T-helper 2 cell treated with Interferon-gamma antibody and Interleukin-4, amounts not matched to agents 5 μg/mL and 100 μg/mL, for 36 hours (primary cell): Measurements from ENCODE around the gene PARP6.

Experiments used
- DNase-seq: peaks from one replicate; pipeline ENCODE4 v3.0.0; 2021; ENCODE audit warnings: low spot score
- H3K27ac Mint-ChIP-seq: one replicate; pipeline ENCODE4 v1.8.0; 2021; ENCODE audit warnings: mild to moderate bottlenecking, mixed read lengths
- H3K27me3 Mint-ChIP-seq: one replicate; pipeline ENCODE4 v1.8.0; 2021; ENCODE audit warnings: low read depth, mixed read lengths
- H3K36me3 Mint-ChIP-seq: one replicate; pipeline ENCODE4 v1.8.0; 2021; ENCODE audit warnings: low read depth, mixed read lengths
- H3K4me1 Mint-ChIP-seq: one replicate; pipeline ENCODE4 v1.8.0; 2021; ENCODE audit warnings: low read depth, mixed read lengths
- H3K4me3 Mint-ChIP-seq: one replicate; pipeline ENCODE4 v1.8.0; 2022; ENCODE audit warnings: mild to moderate bottlenecking, moderate library complexity, mixed read lengths
- H3K9me3 Mint-ChIP-seq: one replicate; pipeline ENCODE4 v1.8.0; 2021; ENCODE audit warnings: mixed read lengths

The PARP6 gene

GRCh38 chr15:72231066-72231832 is 41.1 kb downstream of the PARP6 start, which contains the start of gene PKM:
Gene PKM, minus strand, starts transcription at chr15:72231190. Its CDS starts 12,093 bp downstream, at chr15:72219097.
- Mint-ChIP-seq H3K27ac (peak within 1 kb of the TSS; percentile 98), H3K27me3 (no peaks in the 10 kb centered on the region), H3K9me3 (no peaks in the 10 kb centered on the region), H3K4me3 (peak within 1 kb of the TSS; percentile 99), H3K36me3 (peaks cover 31% of the 10 kb centered on the region), H3K4me1 (peaks cover 44% of the 10 kb centered on the region)
- DNase-seq, result peak; percentile 99

DNA sequence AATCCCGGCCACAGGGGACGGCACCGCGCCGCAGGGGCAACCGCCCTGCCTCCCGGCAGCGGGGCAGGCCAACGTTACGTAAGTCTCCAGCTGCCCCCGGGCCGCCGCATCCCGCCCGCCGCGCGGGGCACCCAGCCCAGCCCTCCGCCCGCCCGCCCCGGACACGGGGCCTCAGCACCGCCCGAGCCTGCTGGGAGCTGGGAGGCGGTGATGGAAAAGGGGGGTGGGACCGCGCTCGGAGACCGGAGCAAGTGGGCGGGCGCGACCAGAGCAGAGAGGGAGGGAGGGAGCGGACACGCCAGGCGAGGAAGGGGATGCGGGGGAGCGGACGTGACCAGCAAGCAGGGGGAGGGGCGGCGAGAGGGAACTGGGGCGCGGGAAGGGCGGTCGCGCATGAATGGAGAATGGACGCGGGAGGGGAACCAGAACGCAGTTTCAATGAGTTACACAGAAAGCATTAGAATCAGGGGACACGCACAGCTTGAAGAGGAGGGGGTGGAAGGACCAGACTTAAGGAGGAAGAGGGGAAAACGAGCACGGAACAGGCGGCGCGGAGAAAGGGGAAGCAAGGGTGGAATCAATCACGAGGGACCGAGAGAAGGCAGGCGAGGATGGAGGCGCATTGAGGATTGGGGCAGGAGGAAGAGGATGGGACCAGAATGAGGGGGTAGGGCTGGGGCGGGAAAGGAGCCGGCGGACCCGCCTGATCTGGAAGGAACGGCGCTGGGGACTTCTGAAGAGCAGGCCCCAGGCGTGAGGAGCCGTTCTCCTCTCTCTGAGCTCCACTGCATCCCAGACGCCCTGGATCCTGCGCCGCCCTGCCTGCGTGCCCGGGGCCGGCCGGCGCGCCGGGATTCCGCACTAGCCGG is 41.9 kb downstream of the PARP6 start:
- peak overlapping the region; percentile 98 for H3K27ac Mint-ChIP-seq
- peak overlapping the region; percentile 99 for H3K4me3 Mint-ChIP-seq
- DNase-seq, result peak; percentile 89
- no peaks in the 10 kb centered on the region for H3K27me3 Mint-ChIP-seq
- no peaks in the 10 kb centered on the region for H3K9me3 Mint-ChIP-seq
- peaks cover 51% of the 10 kb centered on the region for H3K4me1 Mint-ChIP-seq
- peaks cover 38% of the 10 kb centered on the region for H3K36me3 Mint-ChIP-seq

GRCh38 chr15:72229947-72230196 is 42.5 kb downstream of the PARP6 start:
- Mint-ChIP-seq H3K4me1 (peaks cover 53% of the 10 kb centered on the region), H3K27ac (peak overlapping the region; percentile 94), H3K4me3 (peak overlapping the region; percentile 99), H3K27me3 (no peaks in the 10 kb centered on the region), H3K9me3 (no peaks in the 10 kb centered on the region), H3K36me3 (peaks cover 40% of the 10 kb centered on the region)
- no peak for DNase-seq

DNA sequence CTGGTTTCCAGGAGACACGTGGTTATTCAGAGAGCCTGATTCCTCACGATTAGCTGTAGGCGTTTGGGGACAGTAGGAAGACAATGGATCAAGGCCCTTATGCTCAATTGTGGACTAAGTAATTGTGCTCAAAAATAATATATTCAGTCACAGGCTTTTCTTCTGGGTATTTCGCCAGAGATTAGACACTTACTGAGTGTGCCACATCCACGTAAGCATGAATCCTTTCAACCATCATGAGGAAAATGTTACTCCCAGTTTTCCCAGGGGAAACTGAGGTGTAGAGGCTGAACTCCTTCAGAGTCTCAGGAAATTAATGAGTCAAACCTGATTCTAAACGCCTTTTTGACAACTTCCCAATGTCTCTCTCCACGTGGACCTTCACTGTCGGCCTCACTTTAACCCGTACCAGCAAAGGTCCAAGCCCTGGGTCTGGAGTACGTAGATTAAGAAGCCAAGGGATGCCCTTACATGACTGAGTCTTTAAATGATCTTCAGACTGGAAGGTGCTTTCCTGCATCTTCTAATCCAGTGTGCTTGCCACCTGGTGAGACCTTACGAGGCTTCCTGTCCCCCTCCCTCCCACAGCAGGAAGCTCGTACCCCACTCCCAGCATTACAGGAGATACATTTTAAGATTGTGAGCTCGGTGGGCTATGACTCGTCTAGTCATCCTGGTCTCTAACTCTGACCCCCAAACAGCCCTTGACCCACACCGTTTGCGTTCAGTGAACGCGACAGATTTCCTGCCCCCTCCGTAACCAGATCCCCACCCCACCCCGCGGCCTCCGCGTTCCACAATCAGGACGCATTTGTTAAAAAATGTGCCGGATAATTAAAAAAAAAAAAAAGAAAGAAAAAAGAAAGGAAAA is 43.0 kb downstream of the PARP6 start:
- peak overlapping the region; percentile 94 for H3K27ac Mint-ChIP-seq
- peak overlapping the region; percentile 99 for H3K4me3 Mint-ChIP-seq
- peaks cover 53% of the 10 kb centered on the region for H3K4me1 Mint-ChIP-seq
- peaks cover 41% of the 10 kb centered on the region for H3K36me3 Mint-ChIP-seq
- DNase-seq, result peak; percentile 42
- H3K9me3 Mint-ChIP-seq, result no peaks in the 10 kb centered on the region
- H3K27me3 Mint-ChIP-seq, result no peaks in the 10 kb centered on the region

- Mint-ChIP-seq H3K4me3 (peak overlapping the region; percentile 99), H3K36me3 (peaks cover 56% of the 10 kb centered on the region), H3K4me1 (peaks cover 59% of the 10 kb centered on the region), H3K27me3 (no peaks in the 10 kb centered on the region), H3K9me3 (no peaks in the 10 kb centered on the region), H3K27ac (peak overlapping the region; percentile 94)
- no peak for DNase-seq
Measured at GRCh38 chr15:72227720-72228119, 44.6 kb downstream of the PARP6 start.

DNA sequence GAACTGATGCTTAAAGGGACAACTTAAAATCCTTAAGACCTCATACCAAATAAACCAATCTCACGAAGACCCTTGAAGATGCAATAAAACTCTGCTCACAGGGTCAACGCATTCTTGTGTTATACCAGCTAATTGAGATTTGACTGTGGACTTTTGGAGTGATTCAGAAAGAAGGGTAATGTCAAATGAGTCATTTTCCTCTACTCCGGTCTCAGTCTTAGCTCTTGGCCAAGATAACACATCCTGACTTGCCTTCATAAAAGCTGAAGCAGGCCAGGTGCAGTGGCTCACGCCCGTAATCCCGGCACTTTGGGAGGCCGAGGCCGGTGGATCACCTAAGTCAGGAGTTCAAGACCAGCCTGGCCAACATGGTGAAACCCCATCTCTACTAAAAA is 45.2 kb downstream of the PARP6 start:
- DNase-seq, result peak; percentile 64
- H3K27me3 Mint-ChIP-seq, result no peaks in the 10 kb centered on the region
- peak overlapping the region; percentile 99 for H3K4me3 Mint-ChIP-seq
- H3K4me1 Mint-ChIP-seq, result peaks cover 58% of the 10 kb centered on the region
- H3K36me3 Mint-ChIP-seq, result peaks cover 60% of the 10 kb centered on the region
- no peaks in the 10 kb centered on the region for H3K9me3 Mint-ChIP-seq
- peak overlapping the region; percentile 94 for H3K27ac Mint-ChIP-seq

GRCh38 chr15:72223278-72223677 is 49.1 kb downstream of the PARP6 start:
- H3K4me3 Mint-ChIP-seq, result no peak overlapping the region
- peaks cover 77% of the 10 kb centered on the region for H3K36me3 Mint-ChIP-seq
- peak overlapping the region; percentile 38 for H3K27ac Mint-ChIP-seq
- H3K9me3 Mint-ChIP-seq, result no peaks in the 10 kb centered on the region
- no peak for DNase-seq
- no peaks in the 10 kb centered on the region for H3K27me3 Mint-ChIP-seq
- peaks cover 64% of the 10 kb centered on the region for H3K4me1 Mint-ChIP-seq

DNA sequence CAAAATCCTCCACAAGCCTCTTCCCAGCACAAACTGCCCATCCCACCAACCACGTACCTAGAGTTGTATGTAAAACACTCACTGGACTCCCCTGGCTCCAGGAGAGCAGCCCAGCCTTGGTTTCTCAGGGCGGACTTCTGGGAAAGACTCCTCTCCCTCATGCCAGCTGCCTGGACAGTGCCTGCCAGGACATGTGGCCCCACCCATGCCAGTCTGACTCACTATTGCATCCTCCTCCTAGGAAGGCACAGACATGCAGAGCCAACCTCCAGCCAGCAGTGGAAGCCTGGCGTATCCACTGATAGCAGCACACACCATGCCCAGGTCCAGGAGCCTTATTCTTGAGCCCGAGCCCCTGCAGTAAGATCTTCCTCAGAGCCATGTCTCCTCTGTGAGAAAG is 50.0 kb downstream of the PARP6 start:
- Mint-ChIP-seq H3K4me1 (peaks cover 58% of the 10 kb centered on the region), H3K4me3 (no peak overlapping the region), H3K9me3 (no peaks in the 10 kb centered on the region), H3K27ac (peak overlapping the region; percentile 40), H3K27me3 (no peaks in the 10 kb centered on the region), H3K36me3 (peaks cover 76% of the 10 kb centered on the region)
- DNase-seq, result no peak

GRCh38 chr15:72220687-72221086 is 51.7 kb downstream of the PARP6 start:
- Mint-ChIP-seq H3K27me3 (no peaks in the 10 kb centered on the region), H3K36me3 (peaks cover 75% of the 10 kb centered on the region), H3K27ac (peak overlapping the region; percentile 52), H3K4me1 (peaks cover 44% of the 10 kb centered on the region), H3K9me3 (no peaks in the 10 kb centered on the region), H3K4me3 (no peak overlapping the region)
- no peak for DNase-seq

DNA sequence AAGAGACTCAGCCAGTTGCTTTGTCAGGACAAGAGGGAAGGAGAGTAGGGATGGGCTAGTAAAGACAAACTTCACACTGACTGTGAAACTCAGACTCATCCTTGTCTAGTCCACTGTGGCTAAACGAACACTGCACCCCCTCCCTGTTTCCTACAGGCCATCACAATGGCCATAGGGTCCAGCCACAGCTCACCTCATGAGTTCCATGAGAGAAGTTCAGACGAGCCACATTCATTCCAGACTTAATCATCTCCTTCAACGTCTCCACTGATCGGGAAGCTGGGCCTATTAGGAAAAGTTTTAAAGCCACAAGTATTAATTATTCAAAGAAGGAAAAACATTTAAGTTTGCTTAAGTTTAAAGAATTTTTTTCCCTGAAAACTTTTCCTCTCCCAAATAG is 55.1 kb downstream of the PARP6 start:
- DNase-seq, result no peak
- no peaks in the 10 kb centered on the region for H3K27me3 Mint-ChIP-seq
- H3K4me1 Mint-ChIP-seq, result peaks cover 23% of the 10 kb centered on the region
- H3K9me3 Mint-ChIP-seq, result no peaks in the 10 kb centered on the region
- peaks cover 74% of the 10 kb centered on the region for H3K36me3 Mint-ChIP-seq
- no peak overlapping the region for H3K27ac Mint-ChIP-seq
- no peak overlapping the region for H3K4me3 Mint-ChIP-seq

DNA sequence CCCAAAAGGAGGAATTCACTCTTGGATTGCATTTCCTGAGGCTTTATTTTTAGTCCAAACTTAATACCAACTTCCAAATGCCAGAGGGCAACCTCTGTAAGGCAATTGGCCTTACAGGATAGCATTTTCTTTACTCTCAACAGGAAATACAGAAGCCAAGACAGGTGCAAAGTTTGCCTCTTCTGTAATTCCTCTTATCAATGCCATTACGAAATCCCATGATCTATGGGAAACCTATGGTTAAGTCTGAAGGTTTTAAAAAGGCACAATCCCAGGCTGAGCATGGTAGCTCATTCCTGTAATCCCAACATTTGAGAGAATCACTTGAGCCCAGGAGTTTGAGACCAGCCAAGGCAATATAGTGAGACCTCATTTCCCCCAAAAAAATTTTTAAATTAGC is 56.3 kb downstream of the PARP6 start:
- Mint-ChIP-seq H3K9me3 (no peaks in the 10 kb centered on the region), H3K27ac (no peak overlapping the region), H3K4me1 (peaks cover 16% of the 10 kb centered on the region), H3K4me3 (no peak overlapping the region), H3K27me3 (no peaks in the 10 kb centered on the region), H3K36me3 (peaks cover 77% of the 10 kb centered on the region)
- no peak for DNase-seq

DNA sequence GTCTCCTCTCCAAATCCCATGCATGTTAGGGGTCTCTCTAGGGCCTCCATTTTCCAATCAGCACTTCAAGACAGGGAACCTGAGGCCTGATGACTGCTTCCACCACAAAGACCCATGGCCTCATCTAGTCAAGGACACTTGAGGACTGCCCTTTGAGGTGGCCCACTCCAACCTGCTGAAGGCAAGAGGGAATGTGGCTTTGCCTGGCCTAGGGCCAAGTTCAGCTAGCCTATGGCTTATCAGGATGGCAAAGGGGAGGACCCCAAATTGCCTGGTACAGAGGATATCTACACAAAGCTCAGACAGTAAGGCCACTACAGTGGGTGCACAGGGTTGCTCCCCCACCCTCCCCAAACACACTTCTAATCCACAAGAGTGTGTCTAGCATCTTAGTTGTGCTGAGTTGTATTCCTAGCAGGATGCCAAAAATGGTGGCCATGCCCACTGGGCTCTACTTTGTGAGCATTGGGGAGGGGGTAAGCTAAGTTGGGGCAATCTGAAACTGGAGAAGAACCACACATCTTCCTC is 64.7 kb downstream of the PARP6 start:
- Mint-ChIP-seq H3K4me3 (no peak overlapping the region), H3K4me1 (no peaks in the 10 kb centered on the region), H3K9me3 (no peaks in the 10 kb centered on the region), H3K36me3 (peaks cover 86% of the 10 kb centered on the region), H3K27ac (no peak overlapping the region), H3K27me3 (no peaks in the 10 kb centered on the region)
- no peak for DNase-seq

GRCh38 chr15:72206677-72207000 is 65.7 kb downstream of the PARP6 start:
- Mint-ChIP-seq H3K27me3 (no peaks in the 10 kb centered on the region), H3K4me1 (no peaks in the 10 kb centered on the region), H3K4me3 (no peak overlapping the region), H3K36me3 (peaks cover 81% of the 10 kb centered on the region), H3K27ac (no peak overlapping the region), H3K9me3 (no peaks in the 10 kb centered on the region)
- no peak for DNase-seq
